Measurements from ENCODE around the gene UBD.
A peak's percentile ranks its signal among the peaks of the same experiment; 100 is the strongest.

The UBD gene

GRCh38 chr6:29520232-29520631 lies 39.3 kb downstream of the UBD start:
- DNase-seq = no peak

DNA sequence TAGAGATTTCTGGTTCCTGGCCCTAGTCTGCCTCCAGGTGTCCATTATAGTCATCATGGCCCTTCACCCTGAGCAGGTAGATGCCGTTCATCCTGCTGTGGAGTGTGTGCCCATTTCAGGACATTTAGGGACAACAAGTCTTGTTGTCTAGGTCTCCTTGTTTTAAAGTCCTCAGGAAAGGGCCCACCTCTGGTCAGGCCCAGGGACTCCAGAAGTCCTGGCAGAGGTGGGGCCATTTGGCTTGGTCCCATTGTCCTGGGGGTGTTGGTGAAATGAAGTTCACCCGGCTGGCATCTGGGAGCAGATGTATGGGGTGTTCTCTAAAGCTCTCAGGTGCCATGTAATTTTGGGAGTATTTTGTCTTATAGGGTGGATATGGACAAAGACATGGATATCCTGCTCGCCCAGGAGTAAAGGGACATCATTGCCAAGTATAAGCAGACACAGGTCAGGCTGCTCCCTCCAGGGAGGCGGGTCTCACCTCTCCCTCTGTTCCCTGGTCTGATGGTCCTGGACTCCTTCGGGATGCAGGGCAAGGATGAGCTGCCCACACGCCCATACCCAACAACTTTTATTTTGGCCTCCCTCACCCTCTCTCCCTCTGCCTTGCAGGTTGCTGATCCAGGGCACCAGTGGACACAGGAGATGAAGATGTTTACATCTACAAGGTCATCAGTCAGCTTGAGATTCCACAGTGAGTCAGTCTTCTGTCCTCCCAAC lies 40.1 kb downstream of the UBD start:
- no peak for DNase-seq

GRCh38 chr6:29517728-29518440 lies 41.6 kb downstream of the UBD start:
- DNase-seq = no peak

DNA sequence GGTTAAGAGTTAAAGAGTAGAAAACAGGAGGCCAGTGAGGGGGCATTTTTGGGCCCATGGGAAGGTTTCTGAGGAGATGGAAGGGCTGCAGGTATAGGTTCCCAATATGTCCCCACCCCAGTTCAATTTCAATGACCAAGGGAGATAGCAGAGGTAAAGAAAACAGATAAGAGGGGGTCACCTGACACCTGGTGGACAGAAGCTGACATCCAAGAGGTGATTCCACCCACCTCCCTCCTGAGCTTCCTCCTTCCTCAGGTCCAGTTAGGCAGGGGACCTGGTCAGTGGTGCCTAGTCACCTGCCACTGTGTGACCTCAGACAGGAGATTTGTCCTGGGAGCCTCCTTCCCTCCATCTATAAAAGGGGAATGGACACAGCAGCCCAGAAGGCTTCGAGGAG lies 42.3 kb downstream of the UBD start:
- DNase-seq = no peak

DNA sequence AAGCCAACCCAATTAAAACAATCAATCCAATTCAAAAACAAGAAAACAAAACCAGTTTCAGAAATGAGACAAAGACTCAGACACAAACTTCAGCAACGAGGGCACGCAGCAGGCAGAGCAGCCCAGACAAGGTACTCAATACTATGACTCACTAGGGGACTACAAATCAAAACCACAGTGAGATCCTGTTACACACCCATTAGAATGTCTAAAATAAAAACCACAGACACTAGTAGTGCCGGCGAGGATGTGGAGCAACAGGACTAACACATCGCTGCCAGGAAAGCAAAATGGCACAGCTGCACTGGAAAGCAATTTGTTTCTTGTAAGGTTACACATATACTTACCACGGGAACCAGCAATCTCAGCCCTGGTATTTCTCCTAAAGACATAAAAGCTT lies 43.4 kb downstream of the UBD start:
- DNase-seq = peak; percentile 44

GRCh38 chr6:29510746-29511300 lies 48.7 kb downstream of the UBD start:
- no peak for DNase-seq

DNA sequence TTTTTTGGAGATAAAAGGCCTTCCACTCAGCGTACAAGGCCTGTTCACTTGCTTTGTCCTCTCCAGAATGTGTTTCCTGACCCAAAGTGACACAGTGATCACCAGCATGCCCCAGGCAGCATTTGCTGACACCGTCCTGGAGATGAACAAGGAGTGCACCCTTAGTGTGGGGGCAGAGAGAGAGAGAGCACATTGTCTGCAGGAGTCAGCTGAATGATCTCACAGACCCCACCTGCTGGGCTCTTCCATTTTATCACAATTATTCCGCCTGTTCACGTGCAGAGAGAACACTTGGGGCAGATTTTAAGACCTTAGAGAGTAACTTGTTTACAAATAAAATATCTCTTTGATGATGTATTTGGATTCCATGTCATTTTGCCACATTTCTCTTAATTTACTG lies 49.3 kb downstream of the UBD start:
- no peak for DNase-seq

DNA sequence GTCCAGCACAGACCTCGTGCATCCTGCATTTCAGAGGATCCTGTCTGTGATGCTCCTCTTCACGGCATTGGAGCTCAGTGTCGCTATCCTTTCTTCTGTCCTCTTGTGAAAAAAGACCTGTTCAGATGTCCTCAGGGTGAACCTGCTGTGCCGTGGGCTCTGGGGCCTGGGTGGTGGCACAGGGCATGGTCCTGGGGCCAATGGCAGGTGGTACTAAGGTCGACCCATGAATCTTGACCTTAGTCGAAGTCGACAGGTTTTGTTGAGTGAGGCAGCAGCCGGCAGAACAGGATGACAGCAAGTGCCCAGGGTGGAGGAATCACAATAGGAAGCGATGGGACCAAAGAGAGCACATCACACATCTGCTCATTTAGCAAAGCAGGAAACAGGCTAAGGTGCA lies 49.8 kb downstream of the UBD start:
- no peak for DNase-seq

- DNase-seq = no peak
Measured at GRCh38 chr6:29509239-29509638, 50.3 kb downstream of the UBD start.

GRCh38 chr6:29507319-29507718 lies 52.2 kb downstream of the UBD start:
- no peak for DNase-seq

GRCh38 chr6:29506446-29507067 lies 53.0 kb downstream of the UBD start:
- no peak for DNase-seq

GRCh38 chr6:29505808-29506207 lies 53.7 kb downstream of the UBD start:
- no peak for DNase-seq

All from stimulated activated CD4-positive, alpha-beta T cell treated with anti-CD3 and anti-CD28 coated beads, Interleukin-15, amount 100 ng/mL, for 24 hours (primary cell).